ENCODE data around the gene RGS12. TPM values are rescaled to one million over a fixed set of nuclear protein-coding genes. Genes with fewer than 3 reads are reported as not detected.
A peak's percentile ranks its signal among the peaks of the same experiment; 100 is the strongest.

Gene RGS12
- total and polyA plus RNA-seq, 2 experiments from 2014 or later: 8.0 to 19.0 TPM

- peaks cover 2% of the 10 kb centered on the region; the same call in 2 of the 3 replicates for H3K36me3 Mint-ChIP-seq (ENCODE audit: low read depth)
- ATAC-seq: peak; percentile 22
- Histone ChIP-seq H3K79me2 (replicated peaks; ENCODE audit: insufficient read depth) (no peaks in the 10 kb centered on the region), H2AFZ (0 out of 2 replicates have a peak overlapping the region, but pooled peaks have one; percentile 18), H3K4me1 (ENCODE audit: insufficient read depth) (no peaks in the 10 kb centered on the region; the same call in 1 of the 2 replicates), H3K4me3 (no peak overlapping the region), H3K9me2 (ENCODE audit: insufficient read depth) (no peaks in the 10 kb centered on the region), H3K27ac (ENCODE audit: low read depth) (no peak overlapping the region), H3K27me3 (ENCODE audit: insufficient read depth) (peaks cover 14% of the 10 kb centered on the region), H3K36me3 (ENCODE audit: insufficient read depth) (no peaks in the 10 kb centered on the region), H3F3A (replicated peaks; ENCODE audit: low read depth) (peaks cover 2% of the 10 kb centered on the region; the same call in 1 of the 2 replicates), H4K20me1 (replicated peaks; ENCODE audit: insufficient read depth) (no peaks in the 10 kb centered on the region), H3K4me2 (no peak overlapping the region)
- H3K4me3 Mint-ChIP-seq: no peak overlapping the region
- H3K9me3 Mint-ChIP-seq: peaks cover 10% of the 10 kb centered on the region; the same call in 2 of the 3 replicates
- DNase-seq (ENCODE audit: low spot score): no peak
- TF ChIP-seq JUNB (IDR thresholded peaks at IDR 0.05; ENCODE audit: unreplicated experiment) (no peak), CREB1 (CRISPR knock-in tag; IDR thresholded peaks at IDR 0.05; ENCODE audit: low read depth) (no peak)
- TF ChIP-seq, protein P1, sequence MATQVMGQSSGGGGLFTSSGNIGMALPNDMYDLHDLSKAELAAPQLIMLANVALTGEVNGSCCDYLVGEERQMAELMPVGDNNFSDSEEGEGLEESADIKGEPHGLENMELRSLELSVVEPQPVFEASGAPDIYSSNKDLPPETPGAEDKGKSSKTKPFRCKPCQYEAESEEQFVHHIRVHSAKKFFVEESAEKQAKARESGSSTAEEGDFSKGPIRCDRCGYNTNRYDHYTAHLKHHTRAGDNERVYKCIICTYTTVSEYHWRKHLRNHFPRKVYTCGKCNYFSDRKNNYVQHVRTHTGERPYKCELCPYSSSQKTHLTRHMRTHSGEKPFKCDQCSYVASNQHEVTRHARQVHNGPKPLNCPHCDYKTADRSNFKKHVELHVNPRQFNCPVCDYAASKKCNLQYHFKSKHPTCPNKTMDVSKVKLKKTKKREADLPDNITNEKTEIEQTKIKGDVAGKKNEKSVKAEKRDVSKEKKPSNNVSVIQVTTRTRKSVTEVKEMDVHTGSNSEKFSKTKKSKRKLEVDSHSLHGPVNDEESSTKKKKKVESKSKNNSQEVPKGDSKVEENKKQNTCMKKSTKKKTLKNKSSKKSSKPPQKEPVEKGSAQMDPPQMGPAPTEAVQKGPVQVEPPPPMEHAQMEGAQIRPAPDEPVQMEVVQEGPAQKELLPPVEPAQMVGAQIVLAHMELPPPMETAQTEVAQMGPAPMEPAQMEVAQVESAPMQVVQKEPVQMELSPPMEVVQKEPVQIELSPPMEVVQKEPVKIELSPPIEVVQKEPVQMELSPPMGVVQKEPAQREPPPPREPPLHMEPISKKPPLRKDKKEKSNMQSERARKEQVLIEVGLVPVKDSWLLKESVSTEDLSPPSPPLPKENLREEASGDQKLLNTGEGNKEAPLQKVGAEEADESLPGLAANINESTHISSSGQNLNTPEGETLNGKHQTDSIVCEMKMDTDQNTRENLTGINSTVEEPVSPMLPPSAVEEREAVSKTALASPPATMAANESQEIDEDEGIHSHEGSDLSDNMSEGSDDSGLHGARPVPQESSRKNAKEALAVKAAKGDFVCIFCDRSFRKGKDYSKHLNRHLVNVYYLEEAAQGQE (IDR thresholded peaks at IDR 0.05; ENCODE audit: unreplicated experiment): no peak
- peaks cover 3% of the 10 kb centered on the region for H3K4me1 Mint-ChIP-seq
- H3K27ac Mint-ChIP-seq: no peak overlapping the region
- peaks cover 18% of the 10 kb centered on the region for H3K27me3 Mint-ChIP-seq (ENCODE audit: insufficient read depth, low read depth, poor library complexity)
Observed at GRCh38 chr4:3286335-3287175, 6.3 kb upstream of the RGS12 start.

GRCh38 chr4:3287271-3287971, 5.4 kb upstream of the RGS12 start:
- no peaks in the 10 kb centered on the region; the same call in 1 of the 3 replicates for H3K36me3 Mint-ChIP-seq (ENCODE audit: low read depth)
- H3K27ac ChIP-seq (ENCODE audit: low read depth): no peak overlapping the region
- H2AFZ ChIP-seq: no peak overlapping the region
- H3K27me3 ChIP-seq (ENCODE audit: insufficient read depth): peaks cover 15% of the 10 kb centered on the region
- H3K4me2 ChIP-seq: no peak overlapping the region
- peaks cover 23% of the 10 kb centered on the region for H3K27me3 Mint-ChIP-seq (ENCODE audit: insufficient read depth, low read depth, poor library complexity)
- no peaks in the 10 kb centered on the region for H4K20me1 ChIP-seq (replicated peaks; ENCODE audit: insufficient read depth)
- H3K27ac Mint-ChIP-seq: no peak overlapping the region
- TF ChIP-seq NANOG (IDR thresholded peaks at IDR 0.05; ENCODE audit: borderline replicate concordance): no peak
- TF ChIP-seq ETS1 (IDR thresholded peaks at IDR 0.05): no peak
- no peak for TF ChIP-seq CREB1 (CRISPR knock-in tag; IDR thresholded peaks at IDR 0.05; ENCODE audit: low read depth)
- no peak for TF ChIP-seq POLR2AphosphoS5 (IDR thresholded peaks at IDR 0.05; ENCODE audit: low read depth)
- TF ChIP-seq CTCF (conservative IDR thresholded peaks at IDR 0.05; ENCODE audit: low read depth in 2 of 2): no peak
- no peak for TF ChIP-seq EZH2 (IDR thresholded peaks at IDR 0.05; ENCODE audit: low read depth, unreplicated experiment)
- TF ChIP-seq, protein P1 (IDR thresholded peaks at IDR 0.05; ENCODE audit: unreplicated experiment): no peak
- no peak for TF ChIP-seq STAT1 (IDR thresholded peaks at IDR 0.05; ENCODE audit: unreplicated experiment)
- TF ChIP-seq EZH2phosphoT487 (IDR thresholded peaks at IDR 0.05; ENCODE audit: unreplicated experiment): no peak
- peaks cover 6% of the 10 kb centered on the region for H3K4me1 Mint-ChIP-seq
- no peaks in the 10 kb centered on the region for H3K36me3 ChIP-seq (ENCODE audit: insufficient read depth)
- H3K4me3 Mint-ChIP-seq: no peak overlapping the region
- ATAC-seq (no peak), DNase-seq (ENCODE audit: low spot score) (no peak)
- no peaks in the 10 kb centered on the region; the same call in 1 of the 2 replicates for H3K4me1 ChIP-seq (ENCODE audit: insufficient read depth)
- H3F3A ChIP-seq (replicated peaks; ENCODE audit: low read depth): peaks cover 5% of the 10 kb centered on the region; the same call in 1 of the 2 replicates
- H3K4me3 ChIP-seq: no peak overlapping the region
- H3K79me2 ChIP-seq (replicated peaks; ENCODE audit: insufficient read depth): no peaks in the 10 kb centered on the region
- H3K9me3 Mint-ChIP-seq: peaks cover 5% of the 10 kb centered on the region; the same call in 2 of the 3 replicates
- H3K9me2 ChIP-seq (ENCODE audit: insufficient read depth): no peaks in the 10 kb centered on the region

Measured in GM23338 (cell line).